ENCODE measurements around the gene CNTN1.
A peak's percentile ranks its signal among the peaks of the same experiment; 100 is the strongest.

Gene CNTN1

GRCh38 chr12:40992674-40993073 is 300.4 kb downstream of the CNTN1 start:
- no peaks in the 10 kb centered on the region for H3K4me1 ChIP-seq (ENCODE audit: control insufficient read depth, insufficient read depth, low read length)
- H3K4me3 ChIP-seq (ENCODE audit: low read depth, low read length) = no peak overlapping the region
- H3K9me3 ChIP-seq (ENCODE audit: control insufficient read depth, insufficient read depth, low read depth, low read length) = no peaks in the 10 kb centered on the region
- peak; percentile 22; the same call in 1 of the 2 replicates for TF ChIP-seq ZNF133 (tag by site-specific recombination; IDR thresholded peaks at IDR 0.05)
- TF ChIP-seq ZNF621 (tag by site-specific recombination; IDR thresholded peaks at IDR 0.05) = no peak
- ChIA-PET CTCF (no interaction called here), POLR2A (no interaction called here)
- no peak overlapping the region for H3K27ac ChIP-seq (ENCODE audit: extremely low read depth, low read depth, low read length)
- no peaks in the 10 kb centered on the region for H3K36me3 ChIP-seq (ENCODE audit: control insufficient read depth in 2 of 2, insufficient read depth in 1 of 2, low read length in 2 of 2)

- Histone ChIP-seq H3K36me3 (ENCODE audit: control insufficient read depth in 2 of 2, insufficient read depth in 1 of 2, low read length in 2 of 2) (no peaks in the 10 kb centered on the region), H3K9me3 (ENCODE audit: control insufficient read depth, insufficient read depth, low read depth, low read length) (no peaks in the 10 kb centered on the region), H3K4me1 (ENCODE audit: control insufficient read depth, insufficient read depth, low read length) (no peaks in the 10 kb centered on the region), H3K27ac (ENCODE audit: extremely low read depth, low read depth, low read length) (no peak overlapping the region), H3K4me3 (ENCODE audit: low read depth, low read length) (no peak overlapping the region)
- CTCF ChIA-PET = no interaction called here
- TF ChIP-seq ZNF792 (tag by site-specific recombination; IDR thresholded peaks at IDR 0.05) (no peak), ZNF174 (tag by site-specific recombination; IDR thresholded peaks at IDR 0.05) (no peak), ZBTB10 (tag by site-specific recombination; IDR thresholded peaks at IDR 0.05) (no peak), GLI2 (tag by site-specific recombination; IDR thresholded peaks at IDR 0.05; ENCODE audit: borderline replicate concordance, low read depth) (no peak), ZBTB21 (tag by site-specific recombination; IDR thresholded peaks at IDR 0.05) (no peak)
- POLR2A ChIA-PET = no interaction called here
These were observed 300.9 kb downstream of the CNTN1 start for GRCh38 chr12:40993158-40993557.

- Histone ChIP-seq H3K4me3 (ENCODE audit: low read depth, low read length) (no peak overlapping the region), H3K4me1 (ENCODE audit: control insufficient read depth, insufficient read depth, low read length) (no peaks in the 10 kb centered on the region), H3K9me3 (ENCODE audit: control insufficient read depth, insufficient read depth, low read depth, low read length) (no peaks in the 10 kb centered on the region), H3K27ac (ENCODE audit: extremely low read depth, low read depth, low read length) (no peak overlapping the region), H3K36me3 (ENCODE audit: control insufficient read depth in 2 of 2, insufficient read depth in 1 of 2, low read length in 2 of 2) (no peaks in the 10 kb centered on the region)
- ChIA-PET POLR2A (no interaction called here), CTCF (interaction anchor here (0.6 to 0.7 kb wide), 2 partner anchors 35 to 901 kb away, joined by 6 read pairs; no protein-coding TSS in a partner anchor)
- TF ChIP-seq GLI2 (tag by site-specific recombination; IDR thresholded peaks at IDR 0.05; ENCODE audit: borderline replicate concordance, low read depth) (no peak), ZNF223 (tag by site-specific recombination; IDR thresholded peaks at IDR 0.05) (no peak), BCL11B (tag by site-specific recombination; IDR thresholded peaks at IDR 0.05; ENCODE audit: low read depth) (no peak), OSR2 (tag by site-specific recombination; IDR thresholded peaks at IDR 0.05) (no peak)
These were observed 303.9 kb downstream of the CNTN1 start for GRCh38 chr12:40996091-40996490.

- Histone ChIP-seq H3K27ac (ENCODE audit: extremely low read depth, low read depth, low read length) (no peak overlapping the region), H3K4me1 (ENCODE audit: control insufficient read depth, insufficient read depth, low read length) (no peaks in the 10 kb centered on the region), H3K9me3 (ENCODE audit: control insufficient read depth, insufficient read depth, low read depth, low read length) (no peaks in the 10 kb centered on the region), H3K36me3 (ENCODE audit: control insufficient read depth in 2 of 2, insufficient read depth in 1 of 2, low read length in 2 of 2) (no peaks in the 10 kb centered on the region), H3K4me3 (ENCODE audit: low read depth, low read length) (no peak overlapping the region)
- TF ChIP-seq ZNF596 (tag by site-specific recombination; IDR thresholded peaks at IDR 0.05) (no peak), ZBTB21 (tag by site-specific recombination; IDR thresholded peaks at IDR 0.05) (no peak), TCF7L2 (IDR thresholded peaks at IDR 0.05; ENCODE audit: borderline replicate concordance, low read depth, low read length) (no peak), ZNF169 (tag by site-specific recombination; IDR thresholded peaks at IDR 0.05) (no peak), SALL2 (tag by site-specific recombination; IDR thresholded peaks at IDR 0.05; ENCODE audit: borderline replicate concordance) (no peak), ZNF791 (tag by site-specific recombination; IDR thresholded peaks at IDR 0.05) (no peak), IKZF3 (tag by site-specific recombination; IDR thresholded peaks at IDR 0.05) (no peak), ZNF140 (tag by site-specific recombination; IDR thresholded peaks at IDR 0.05) (no peak)
- CTCF ChIA-PET = interaction anchor here (1.1 kb wide), 1 partner anchor 15 kb away, joined by 3 read pairs; no protein-coding TSS in a partner anchor
- POLR2A ChIA-PET = no interaction called here
These were observed 307.0 kb downstream of the CNTN1 start for GRCh38 chr12:40999210-40999609.

All from HEK293 (cell line).